Measurements from ENCODE around the gene KDM4C.

- TF ChIP-seq POLR2AphosphoS5 (IDR thresholded peaks at IDR 0.05; ENCODE audit: low read depth, low read length) (no peak), CTCF (IDR thresholded peaks at IDR 0.05) (no peak), SIN3A (IDR thresholded peaks at IDR 0.05; ENCODE audit: borderline replicate concordance, insufficient read depth, low read depth, low read length) (no peak), TCF7L2 (IDR thresholded peaks at IDR 0.05; ENCODE audit: low read depth, low read length) (no peak), REST (IDR thresholded peaks at IDR 0.05; ENCODE audit: insufficient read depth in 1 of 2, low read depth in 2 of 2, low read length in 1 of 2) (no peak)
These were observed 388.8 kb downstream of the KDM4C start for GRCh38 chr9:7146582-7146981.
